GM12878 (cell line): ENCODE data around the gene HCRTR2.

Experiments
- BHLHE40 ChIP-seq, 2 experiments: fragments of 450-650 bp in 1 of 2; IDR thresholded peaks; 2 replicates each; pipeline ENCODE4 v1.6.1; 2011 to 2017; ENCODE audit warnings: low read depth in 2 of 2, borderline replicate concordance in 1 of 2, improper control_type of control experiment in 1 of 2, low read length in 1 of 2, mild to moderate bottlenecking in 1 of 2
- BRCA1 ChIP-seq: IDR thresholded peaks from 2 replicates; pipeline ENCODE4 v1.6.1; 2011; ENCODE audit warnings: low read depth, low read length, improper control_type of control experiment
- CTCF ChIP-seq, 3 experiments: IDR thresholded peaks in 2 of 3; conservative IDR thresholded peaks in 1 of 3; 2 replicates each; pipeline ENCODE4 v1.5.1; 2011; ENCODE audit warnings: low read depth in 3 of 3, low read length in 3 of 3, mild to moderate bottlenecking in 3 of 3, control low read depth in 2 of 3, moderate library complexity in 2 of 3, inconsistent platforms in 1 of 3, mixed read lengths in 1 of 3; ENCODE audit not compliant: control insufficient read depth in 2 of 3, insufficient read depth in 1 of 3; ENCODE audit errors: extremely low read depth in 1 of 3
- E4F1 ChIP-seq: fragments of 450-650 bp; IDR thresholded peaks from 2 replicates; pipeline ENCODE4 v1.6.1; 2018; ENCODE audit warnings: borderline replicate concordance, mild to moderate bottlenecking; ENCODE audit not compliant: partially characterized antibody
- EGR1 ChIP-seq, 2 experiments: IDR thresholded peaks; 1 replicate in 1 of 2; 2 replicates in 1 of 2; pipeline ENCODE4 v1.6.1; 2011 to 2012; ENCODE audit warnings: low read depth in 2 of 2, low read length in 2 of 2, borderline replicate concordance in 1 of 2, mild to moderate bottlenecking in 1 of 2, moderate library complexity in 1 of 2
- EP300 ChIP-seq, 2 experiments: fragments of 150-350 bp in 1 of 2; IDR thresholded peaks; 2 replicates each; pipeline ENCODE4 v1.6.1; 2011 to 2012; ENCODE audit warnings: low read depth in 2 of 2, low read length in 2 of 2, borderline replicate concordance in 1 of 2, improper control_type of control experiment in 1 of 2, inconsistent platforms in 1 of 2; ENCODE audit not compliant: control insufficient read depth in 1 of 2
- IRF3 ChIP-seq: fragments of 450-650 bp; IDR thresholded peaks from 2 replicates; pipeline ENCODE4 v1.6.1; 2014; ENCODE audit warnings: mild to moderate bottlenecking
- KDM1A ChIP-seq: fragments of 200-600 bp; sonication (generic); IDR thresholded peaks from 2 replicates; pipeline ENCODE4 v1.6.1; 2016; ENCODE audit warnings: borderline replicate concordance
- MTA3 ChIP-seq: IDR thresholded peaks from 2 replicates; pipeline ENCODE4 v1.6.1; 2012; ENCODE audit warnings: low read length, inconsistent platforms, borderline replicate concordance
- SREBF2 ChIP-seq: IDR thresholded peaks from 2 replicates; pipeline ENCODE4 v1.6.1; 2012; ENCODE audit warnings: mild to moderate bottlenecking, low read length
- STAT1 ChIP-seq: fragments of 450-650 bp; conservative IDR thresholded peaks from 2 replicates; pipeline ENCODE4 v1.6.1; 2014; ENCODE audit warnings: antibody characterized with exemption, mild to moderate bottlenecking
- SUZ12 ChIP-seq: fragments of 200-600 bp; sonication (generic); IDR thresholded peaks from one replicate; pipeline ENCODE4 v1.6.1; 2018; ENCODE audit warnings: antibody characterized with exemption, mild to moderate bottlenecking; ENCODE audit not compliant: unreplicated experiment
- ZNF274 ChIP-seq: IDR thresholded peaks from one replicate; pipeline ENCODE4 v1.8.0; 2011; ENCODE audit not compliant: insufficient read length, insufficient read depth

- TF ChIP-seq SUZ12 (no peak), CTCF (IDR thresholded peaks at IDR 0.05 in 2 of 3, conservative IDR thresholded peaks at IDR 0.05 in 1 of 3; ENCODE audit: control insufficient read depth in 2 of 3, extremely low read depth in 1 of 3, insufficient read depth in 1 of 3, low read depth in 3 of 3, low read length in 3 of 3) (no peak), SREBF2 (no peak), EP300 (IDR thresholded peaks at IDR 0.05; ENCODE audit: borderline replicate concordance in 1 of 2, control insufficient read depth in 1 of 2, low read depth in 2 of 2, low read length in 2 of 2) (no peak), EGR1 (IDR thresholded peaks at IDR 0.05; ENCODE audit: borderline replicate concordance in 1 of 2, low read depth in 2 of 2, low read length in 2 of 2) (no peak), MTA3 (no peak), IRF3 (no peak), BHLHE40 (IDR thresholded peaks at IDR 0.05; ENCODE audit: borderline replicate concordance in 1 of 2, low read depth in 2 of 2, low read length in 1 of 2) (no peak), KDM1A (no peak), ZNF274 (no peak), E4F1 (no peak), STAT1 (no peak), BRCA1 (no peak)
Observed at GRCh38 chr6:55176958-55177357, 2.6 kb downstream of the HCRTR2 start.
